Ishikawa (cell line): ENCODE data around the gene MSMP.

Experiments
- CEBPB ChIP-seq: IDR thresholded peaks from 2 replicates; pipeline ENCODE4 v1.6.1; 2012
- TAF1 ChIP-seq: IDR thresholded peaks from 2 replicates; pipeline ENCODE4 v1.6.1; 2012; ENCODE audit warnings: low read depth, mild to moderate bottlenecking

- TF ChIP-seq TAF1 (no peak), CEBPB (no peak)
Observed at GRCh38 chr9:35783418-35783817, 29.3 kb upstream of the MSMP start.
